D721Med (cell line): ENCODE data around the gene MDN1.

ENCODE experiments used
- DNase-seq: peaks from one replicate; pipeline ENCODE4 v3.0.0; 2011; ENCODE audit warnings: low spot score; ENCODE audit not compliant: insufficient read length
- FAIRE-seq: peaks from 2 replicates; lab custom pipeline; 2011; peaks lifted over from hg19 to GRCh38; lab: Jason Lieb, UNC
- TF ChIP-seq, protein P1 (sequence below): IDR thresholded peaks from 2 replicates; pipeline ENCODE4 v1.5.1; 2012; ENCODE audit warnings: mild to moderate bottlenecking, control low read depth; ENCODE audit not compliant: insufficient read depth; ENCODE audit errors: missing control alignments

Gene MDN1

DNA sequence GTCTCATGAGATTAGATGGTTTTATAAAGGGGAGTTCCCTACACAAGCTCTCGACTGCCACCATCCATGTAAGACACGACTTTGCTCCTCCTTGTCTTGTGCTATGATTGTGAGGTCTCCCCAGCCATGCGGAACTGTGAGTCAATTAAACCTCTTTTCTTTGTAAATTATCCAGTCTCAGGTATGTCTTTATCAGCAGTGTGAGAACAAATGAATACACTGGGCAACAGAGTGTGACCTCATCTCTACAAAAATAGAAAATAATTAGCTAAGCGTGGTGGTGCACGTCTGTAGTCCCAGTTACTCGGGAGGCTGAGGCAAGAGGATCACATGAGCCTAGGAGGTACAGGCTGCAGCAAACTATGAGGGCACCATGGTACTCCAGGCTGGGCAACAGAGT, 51.3 kb downstream of the MDN1 start:
- FAIRE-seq, result no peak
- DNase-seq, result no peak
- TF ChIP-seq, protein P1, sequence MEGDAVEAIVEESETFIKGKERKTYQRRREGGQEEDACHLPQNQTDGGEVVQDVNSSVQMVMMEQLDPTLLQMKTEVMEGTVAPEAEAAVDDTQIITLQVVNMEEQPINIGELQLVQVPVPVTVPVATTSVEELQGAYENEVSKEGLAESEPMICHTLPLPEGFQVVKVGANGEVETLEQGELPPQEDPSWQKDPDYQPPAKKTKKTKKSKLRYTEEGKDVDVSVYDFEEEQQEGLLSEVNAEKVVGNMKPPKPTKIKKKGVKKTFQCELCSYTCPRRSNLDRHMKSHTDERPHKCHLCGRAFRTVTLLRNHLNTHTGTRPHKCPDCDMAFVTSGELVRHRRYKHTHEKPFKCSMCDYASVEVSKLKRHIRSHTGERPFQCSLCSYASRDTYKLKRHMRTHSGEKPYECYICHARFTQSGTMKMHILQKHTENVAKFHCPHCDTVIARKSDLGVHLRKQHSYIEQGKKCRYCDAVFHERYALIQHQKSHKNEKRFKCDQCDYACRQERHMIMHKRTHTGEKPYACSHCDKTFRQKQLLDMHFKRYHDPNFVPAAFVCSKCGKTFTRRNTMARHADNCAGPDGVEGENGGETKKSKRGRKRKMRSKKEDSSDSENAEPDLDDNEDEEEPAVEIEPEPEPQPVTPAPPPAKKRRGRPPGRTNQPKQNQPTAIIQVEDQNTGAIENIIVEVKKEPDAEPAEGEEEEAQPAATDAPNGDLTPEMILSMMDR, result no peak

DNA sequence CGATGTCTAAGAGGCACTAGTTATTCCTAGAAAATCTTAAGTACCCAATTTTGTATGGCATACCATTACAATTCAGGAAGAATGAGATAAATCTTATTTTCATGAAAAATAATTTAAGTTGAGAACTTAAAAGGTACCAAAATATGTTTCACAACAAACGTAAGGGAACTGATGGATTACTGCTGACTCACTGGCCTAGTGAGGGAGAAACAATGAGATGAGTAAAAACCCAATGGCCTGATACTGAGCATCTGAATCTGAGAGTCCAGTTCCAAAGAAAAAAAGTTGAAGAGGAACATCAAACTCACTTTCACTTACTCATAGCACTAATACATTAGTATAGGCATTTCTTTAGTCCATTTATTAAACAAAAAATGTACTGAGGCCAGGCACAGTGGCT, 56.0 kb downstream of the MDN1 start:
- DNase-seq (no peak), FAIRE-seq (no peak)
- TF ChIP-seq, protein P1, result no peak

DNA sequence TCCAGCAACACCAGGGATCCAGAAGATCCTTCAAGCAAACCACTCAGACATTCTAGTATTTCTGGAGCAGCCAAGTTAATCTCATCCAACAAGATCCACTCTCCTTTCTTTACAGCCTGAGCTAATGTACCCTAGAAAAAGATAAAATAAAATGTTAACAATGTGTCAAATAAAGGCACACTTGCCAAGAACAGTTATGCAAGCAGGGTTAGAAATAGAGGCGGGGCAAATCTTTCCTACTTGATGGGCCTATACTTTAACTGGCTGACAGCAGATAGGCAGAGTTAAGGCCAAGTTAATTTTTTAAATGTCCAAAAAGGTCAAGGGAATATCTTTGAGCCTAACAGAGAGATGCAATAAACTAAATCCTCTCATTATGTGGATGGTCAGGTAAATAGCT, 60.8 kb downstream of the MDN1 start:
- DNase-seq, result no peak
- TF ChIP-seq, protein P1, result no peak
- FAIRE-seq, result no peak

DNA sequence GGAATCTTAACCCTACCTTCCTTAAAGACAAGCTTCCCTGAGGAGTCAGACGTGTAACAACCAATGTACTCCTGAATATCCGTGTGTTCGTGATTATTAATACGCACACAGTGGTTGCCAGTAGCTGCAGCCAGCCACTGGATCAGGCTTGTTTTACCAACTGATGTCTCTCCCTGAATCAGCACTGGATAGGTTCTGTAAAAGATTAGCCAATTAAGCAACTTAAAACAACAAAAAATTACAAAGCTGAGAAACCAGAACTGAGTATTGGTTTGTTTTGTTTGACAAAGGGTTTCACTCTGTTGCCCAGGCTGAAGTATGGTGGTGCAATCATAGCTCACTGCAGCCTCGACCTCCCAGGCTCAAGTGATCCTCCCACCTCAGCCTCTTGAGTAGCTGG, 69.3 kb downstream of the MDN1 start:
- TF ChIP-seq, protein P1, result no peak
- no peak for DNase-seq
- no peak for FAIRE-seq

DNA sequence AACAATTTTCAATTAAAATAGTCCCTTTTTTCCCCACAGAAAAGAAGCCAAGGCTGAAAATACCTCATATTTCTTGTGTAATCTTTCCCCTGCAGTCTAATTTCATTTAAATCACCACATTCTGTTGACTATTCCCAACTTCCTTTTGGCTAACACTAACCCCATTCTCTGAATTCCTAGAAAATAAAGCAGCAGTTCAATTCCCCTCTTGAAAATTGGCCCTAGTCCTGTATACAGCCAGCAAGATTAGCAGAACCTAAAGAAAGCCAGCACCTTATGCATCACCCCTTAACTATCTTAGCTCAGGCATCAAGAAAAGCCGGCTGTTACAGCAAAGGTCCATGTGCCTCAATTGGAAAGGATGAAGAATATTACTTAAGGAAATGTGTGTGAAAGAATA, 69.7 kb downstream of the MDN1 start:
- FAIRE-seq, result no peak
- TF ChIP-seq, protein P1, result no peak
- no peak for DNase-seq

DNA sequence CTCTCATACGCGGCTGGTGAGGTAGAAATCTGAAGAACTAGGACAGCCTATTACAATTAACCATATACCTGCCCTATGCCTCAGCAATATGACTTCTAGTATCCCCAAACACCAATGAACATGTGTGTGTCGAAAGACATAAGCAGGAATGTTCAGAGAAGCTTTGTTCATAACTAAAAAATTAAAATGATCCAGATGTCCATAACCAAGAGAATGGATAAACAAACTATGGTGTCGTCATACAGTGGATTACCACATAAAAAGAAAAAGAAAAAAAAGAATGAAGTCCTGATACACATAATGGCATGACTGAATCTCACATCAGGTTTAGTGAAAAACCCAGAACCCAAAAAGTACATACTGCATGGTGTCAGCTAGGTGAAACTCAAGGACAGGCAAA, 73.9 kb downstream of the MDN1 start:
- FAIRE-seq, result no peak
- DNase-seq, result no peak
- TF ChIP-seq, protein P1, result no peak

DNA sequence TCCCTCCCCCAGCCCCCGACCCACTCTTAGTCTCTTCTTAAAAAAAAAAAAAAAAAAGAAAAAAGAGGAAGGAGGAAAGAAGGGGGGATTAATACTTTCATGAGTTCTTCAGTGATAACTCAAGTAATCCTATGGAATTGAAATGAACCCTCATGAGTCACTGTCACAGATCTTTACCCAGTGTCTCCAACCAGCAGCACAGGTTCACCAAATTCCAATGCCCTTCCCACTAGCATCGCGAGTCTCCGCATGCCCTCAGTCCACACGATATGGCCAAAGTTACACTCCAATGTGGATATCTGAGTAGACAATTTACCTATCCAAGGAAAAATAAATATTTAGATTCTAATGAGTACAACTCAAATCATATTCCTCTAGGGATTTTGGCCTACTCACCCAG, 74.5 kb downstream of the MDN1 start:
- DNase-seq (no peak), FAIRE-seq (no peak)
- TF ChIP-seq, protein P1, result no peak
